ENCODE measurements around the gene XBP1. TPM values are rescaled to one million over a fixed set of nuclear protein-coding genes. Genes with fewer than 3 reads are reported as not detected.

Gene XBP1
- total and polyA plus RNA-seq, 2 of the 13 experiments (the other 11 are each of a cell fraction or from before 2014, with no cell fraction given): 416 to 427 TPM

DNA sequence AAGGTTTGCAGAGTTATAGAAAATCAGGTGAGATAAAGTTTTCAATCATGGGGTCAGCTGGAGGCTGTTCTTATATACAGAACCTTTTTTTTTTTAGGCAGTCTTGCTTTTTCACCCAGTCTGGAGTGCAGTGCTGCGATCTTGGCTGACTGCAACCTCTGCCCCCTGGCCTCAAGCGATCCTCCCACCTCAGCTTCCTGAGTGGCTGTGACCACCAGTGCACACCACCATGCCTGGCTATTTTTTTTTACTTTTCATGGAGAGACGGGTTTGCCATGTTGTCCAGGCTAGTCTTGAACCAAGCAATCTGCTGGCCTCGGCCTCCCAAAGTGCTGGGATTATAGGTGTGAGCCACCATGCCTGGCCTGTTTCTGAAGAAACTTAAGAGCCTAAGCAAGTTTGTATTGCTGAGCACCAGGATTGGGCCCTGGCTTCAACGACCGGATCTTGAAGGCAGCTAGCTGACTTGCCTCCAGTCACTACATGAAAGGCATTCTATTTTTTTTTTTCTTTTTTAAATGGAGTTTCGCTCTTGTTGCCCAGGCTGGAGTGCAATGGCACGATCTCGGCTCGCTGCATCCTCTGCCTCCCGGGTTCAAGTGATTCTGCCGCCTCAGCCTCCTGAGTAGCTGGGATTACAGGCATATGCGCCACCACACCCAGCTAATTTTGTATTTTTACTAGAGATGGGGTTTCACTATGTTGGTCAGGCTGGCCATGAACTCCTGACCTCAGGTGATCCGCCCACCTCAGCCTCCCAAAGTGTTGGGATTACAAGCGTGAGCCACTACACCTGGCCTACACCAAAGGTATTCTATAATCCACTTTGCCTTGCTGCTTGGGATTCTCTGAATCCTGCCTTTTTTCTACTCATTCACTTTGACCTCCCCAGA lies 7.6 kb downstream of the XBP1 start (continued):
- TF ChIP-seq, protein P1, sequence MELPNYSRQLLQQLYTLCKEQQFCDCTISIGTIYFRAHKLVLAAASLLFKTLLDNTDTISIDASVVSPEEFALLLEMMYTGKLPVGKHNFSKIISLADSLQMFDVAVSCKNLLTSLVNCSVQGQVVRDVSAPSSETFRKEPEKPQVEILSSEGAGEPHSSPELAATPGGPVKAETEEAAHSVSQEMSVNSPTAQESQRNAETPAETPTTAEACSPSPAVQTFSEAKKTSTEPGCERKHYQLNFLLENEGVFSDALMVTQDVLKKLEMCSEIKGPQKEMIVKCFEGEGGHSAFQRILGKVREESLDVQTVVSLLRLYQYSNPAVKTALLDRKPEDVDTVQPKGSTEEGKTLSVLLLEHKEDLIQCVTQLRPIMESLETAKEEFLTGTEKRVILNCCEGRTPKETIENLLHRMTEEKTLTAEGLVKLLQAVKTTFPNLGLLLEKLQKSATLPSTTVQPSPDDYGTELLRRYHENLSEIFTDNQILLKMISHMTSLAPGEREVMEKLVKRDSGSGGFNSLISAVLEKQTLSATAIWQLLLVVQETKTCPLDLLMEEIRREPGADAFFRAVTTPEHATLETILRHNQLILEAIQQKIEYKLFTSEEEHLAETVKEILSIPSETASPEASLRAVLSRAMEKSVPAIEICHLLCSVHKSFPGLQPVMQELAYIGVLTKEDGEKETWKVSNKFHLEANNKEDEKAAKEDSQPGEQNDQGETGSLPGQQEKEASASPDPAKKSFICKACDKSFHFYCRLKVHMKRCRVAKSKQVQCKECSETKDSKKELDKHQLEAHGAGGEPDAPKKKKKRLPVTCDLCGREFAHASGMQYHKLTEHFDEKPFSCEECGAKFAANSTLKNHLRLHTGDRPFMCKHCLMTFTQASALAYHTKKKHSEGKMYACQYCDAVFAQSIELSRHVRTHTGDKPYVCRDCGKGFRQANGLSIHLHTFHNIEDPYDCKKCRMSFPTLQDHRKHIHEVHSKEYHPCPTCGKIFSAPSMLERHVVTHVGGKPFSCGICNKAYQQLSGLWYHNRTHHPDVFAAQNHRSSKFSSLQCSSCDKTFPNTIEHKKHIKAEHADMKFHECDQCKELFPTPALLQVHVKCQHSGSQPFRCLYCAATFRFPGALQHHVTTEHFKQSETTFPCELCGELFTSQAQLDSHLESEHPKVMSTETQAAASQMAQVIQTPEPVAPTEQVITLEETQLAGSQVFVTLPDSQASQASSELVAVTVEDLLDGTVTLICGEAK (IDR thresholded peaks at IDR 0.05): no peak
- TF ChIP-seq, protein P1 (CRISPR knock-in tag; IDR thresholded peaks at IDR 0.05): peak; percentile 38; the same call in 1 of the 2 replicates
- TF ChIP-seq, protein P2, sequence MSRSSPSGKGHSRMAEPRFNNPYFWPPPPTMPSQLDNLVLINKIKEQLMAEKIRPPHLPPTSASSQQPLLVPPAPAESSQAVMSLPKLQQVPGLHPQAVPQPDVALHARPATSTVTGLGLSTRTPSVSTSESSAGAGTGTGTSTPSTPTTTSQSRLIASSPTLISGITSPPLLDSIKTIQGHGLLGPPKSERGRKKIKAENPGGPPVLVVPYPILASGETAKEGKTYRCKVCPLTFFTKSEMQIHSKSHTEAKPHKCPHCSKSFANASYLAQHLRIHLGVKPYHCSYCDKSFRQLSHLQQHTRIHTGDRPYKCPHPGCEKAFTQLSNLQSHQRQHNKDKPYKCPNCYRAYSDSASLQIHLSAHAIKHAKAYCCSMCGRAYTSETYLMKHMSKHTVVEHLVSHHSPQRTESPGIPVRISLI (CRISPR knock-in tag; IDR thresholded peaks at IDR 0.05; ENCODE audit: borderline replicate concordance): peak; percentile 46; the same call in 1 of the 2 replicates
- TF ChIP-seq RBM22 (optimal IDR thresholded peaks at IDR 0.05; ENCODE audit: low read length) (peak; percentile 99), ZC3H4 (CRISPR knock-in tag; IDR thresholded peaks at IDR 0.05; ENCODE audit: borderline replicate concordance) (peak; percentile 77; the same call in 1 of the 2 replicates), ZNF775 (CRISPR knock-in tag; IDR thresholded peaks at IDR 0.05; ENCODE audit: borderline replicate concordance) (no peak), KLF13 (CRISPR knock-in tag; IDR thresholded peaks at IDR 0.05) (no peak), TEAD3 (CRISPR knock-in tag; optimal IDR thresholded peaks at IDR 0.05; ENCODE audit: borderline replicate concordance) (no peak), ZNF788 (CRISPR knock-in tag; IDR thresholded peaks at IDR 0.05; ENCODE audit: borderline replicate concordance) (0 out of 2 replicates have a peak, but pooled peaks have one; percentile 14), CREB1 (IDR thresholded peaks at IDR 0.05) (no peak), CREB1 (CRISPR knock-in tag; IDR thresholded peaks at IDR 0.05) (no peak)
- TF ChIP-seq, protein P3, sequence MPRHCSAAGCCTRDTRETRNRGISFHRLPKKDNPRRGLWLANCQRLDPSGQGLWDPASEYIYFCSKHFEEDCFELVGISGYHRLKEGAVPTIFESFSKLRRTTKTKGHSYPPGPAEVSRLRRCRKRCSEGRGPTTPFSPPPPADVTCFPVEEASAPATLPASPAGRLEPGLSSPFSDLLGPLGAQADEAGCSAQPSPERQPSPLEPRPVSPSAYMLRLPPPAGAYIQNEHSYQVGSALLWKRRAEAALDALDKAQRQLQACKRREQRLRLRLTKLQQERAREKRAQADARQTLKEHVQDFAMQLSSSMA (CRISPR knock-in tag; IDR thresholded peaks at IDR 0.05): no peak
- TF ChIP-seq, protein P4, sequence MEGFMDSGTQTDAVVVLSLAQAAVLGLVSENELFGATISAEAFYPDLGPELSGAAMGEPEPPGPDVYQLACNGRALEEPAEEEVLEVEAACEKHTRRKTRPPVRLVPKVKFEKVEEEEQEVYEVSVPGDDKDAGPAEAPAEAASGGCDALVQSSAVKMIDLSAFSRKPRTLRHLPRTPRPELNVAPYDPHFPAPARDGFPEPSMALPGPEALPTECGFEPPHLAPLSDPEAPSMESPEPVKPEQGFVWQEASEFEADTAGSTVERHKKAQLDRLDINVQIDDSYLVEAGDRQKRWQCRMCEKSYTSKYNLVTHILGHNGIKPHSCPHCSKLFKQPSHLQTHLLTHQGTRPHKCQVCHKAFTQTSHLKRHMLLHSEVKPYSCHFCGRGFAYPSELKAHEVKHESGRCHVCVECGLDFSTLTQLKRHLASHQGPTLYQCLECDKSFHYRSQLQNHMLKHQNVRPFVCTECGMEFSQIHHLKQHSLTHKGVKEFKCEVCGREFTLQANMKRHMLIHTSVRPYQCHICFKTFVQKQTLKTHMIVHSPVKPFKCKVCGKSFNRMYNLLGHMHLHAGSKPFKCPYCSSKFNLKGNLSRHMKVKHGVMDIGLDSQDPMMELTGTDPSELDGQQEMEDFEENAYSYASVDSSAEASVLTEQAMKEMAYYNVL (CRISPR knock-in tag; IDR thresholded peaks at IDR 0.05; ENCODE audit: borderline replicate concordance): no peak
- TF ChIP-seq, protein P5, sequence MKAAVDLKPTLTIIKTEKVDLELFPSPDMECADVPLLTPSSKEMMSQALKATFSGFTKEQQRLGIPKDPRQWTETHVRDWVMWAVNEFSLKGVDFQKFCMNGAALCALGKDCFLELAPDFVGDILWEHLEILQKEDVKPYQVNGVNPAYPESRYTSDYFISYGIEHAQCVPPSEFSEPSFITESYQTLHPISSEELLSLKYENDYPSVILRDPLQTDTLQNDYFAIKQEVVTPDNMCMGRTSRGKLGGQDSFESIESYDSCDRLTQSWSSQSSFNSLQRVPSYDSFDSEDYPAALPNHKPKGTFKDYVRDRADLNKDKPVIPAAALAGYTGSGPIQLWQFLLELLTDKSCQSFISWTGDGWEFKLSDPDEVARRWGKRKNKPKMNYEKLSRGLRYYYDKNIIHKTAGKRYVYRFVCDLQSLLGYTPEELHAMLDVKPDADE (CRISPR knock-in tag; IDR thresholded peaks at IDR 0.05): no peak

Data from HepG2 (cell line).